AG04449 (cell line): Measurements from ENCODE around the gene PSMB4.
"Not testable (repeated sequence)": the region's sequence is repeated elsewhere in the genome, so short reads cannot be mapped to it uniquely, and the experiment has no call there.

Experiments
- CTCF ChIA-PET: fragments of 350-600 bp; formaldehyde crosslinking; extraction: SDS; loops from one replicate; lab custom pipeline; 2021; ENCODE audit warnings: antibody characterized with exemption; lab: Yijun Ruan, JAX
- POLR2A ChIA-PET: fragments of 400-600, 350-600 bp; formaldehyde crosslinking; extraction: SDS; loops from one replicate; lab custom pipeline; 2020; ENCODE audit warnings: antibody characterized with exemption, inconsistent platforms; lab: Yijun Ruan, JAX
- DNase-seq: peaks from one replicate; pipeline ENCODE4 v3.0.0-alpha.2; 2010; ENCODE audit warnings: low read depth, low spot score
- H3K4me3 ChIP-seq: 2 replicates; pipeline ENCODE4 v1.5.1; 2011; ENCODE audit warnings: low read depth, mild to moderate bottlenecking, control low read depth, low read length
- CTCF ChIP-seq: IDR thresholded peaks from one replicate; pipeline ENCODE4 v1.5.1; 2011; ENCODE audit warnings: mild to moderate bottlenecking, moderate library complexity, low read length, control low read depth, inconsistent platforms; ENCODE audit not compliant: insufficient read depth; ENCODE audit errors: missing control alignments

PSMB4 gene

DNA sequence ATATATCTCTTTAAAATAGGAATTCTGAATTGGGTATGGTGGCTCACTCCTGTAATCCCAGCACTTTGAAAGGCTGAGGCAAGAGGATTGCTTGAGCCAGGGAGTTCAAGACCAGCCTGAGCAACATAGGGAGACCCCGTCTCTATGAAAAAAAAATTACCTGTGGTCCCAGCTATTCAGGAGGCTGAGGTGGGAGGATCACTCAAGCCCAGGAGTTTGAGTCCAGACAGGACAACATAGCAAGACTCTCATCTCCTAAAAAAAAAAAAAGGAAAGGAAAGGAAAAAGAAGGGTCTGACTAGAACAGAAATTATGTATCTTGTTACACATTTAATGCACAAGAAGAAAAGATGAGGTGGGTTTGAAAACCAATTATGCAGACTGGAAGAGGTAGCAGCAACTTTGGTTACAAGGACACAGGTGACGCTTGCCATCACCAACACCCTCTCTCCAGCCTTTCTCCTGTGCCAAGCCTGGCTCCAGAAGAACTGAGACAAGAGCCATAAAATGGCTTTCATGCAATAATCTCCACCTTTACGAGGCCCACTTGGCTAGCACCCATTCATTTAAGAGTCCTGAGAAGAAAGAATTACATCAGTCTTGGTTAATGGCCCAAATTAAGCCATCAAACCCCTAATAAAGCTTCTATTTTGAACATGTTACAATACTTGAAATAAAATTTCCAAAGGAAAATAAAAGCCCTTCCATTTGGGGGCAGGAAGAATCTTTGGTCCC lies 22.1 kb upstream of the PSMB4 start:
- no peak overlapping the region for H3K4me3 ChIP-seq
- POLR2A ChIA-PET = no interaction called here
- DNase-seq = no peak
- CTCF ChIA-PET = no interaction called here
- TF ChIP-seq CTCF = no peak

- no peak for TF ChIP-seq CTCF
- ChIA-PET CTCF (interaction anchor here (1.3 to 2.1 kb wide), 4 partner anchors 11 to 44 kb away, joined by 3 to 6 read pairs (median 4); no protein-coding TSS in a partner anchor), POLR2A (interaction anchor here (1.1 kb wide), 1 partner anchor 15 kb away, joined by 3 read pairs; the partner anchor contains the start of gene PSMB4)
- no peak for DNase-seq
- H3K4me3 ChIP-seq = no peak overlapping the region
These were observed 14.8 kb upstream of the PSMB4 start for GRCh38 chr1:151384584-151384983.

DNA sequence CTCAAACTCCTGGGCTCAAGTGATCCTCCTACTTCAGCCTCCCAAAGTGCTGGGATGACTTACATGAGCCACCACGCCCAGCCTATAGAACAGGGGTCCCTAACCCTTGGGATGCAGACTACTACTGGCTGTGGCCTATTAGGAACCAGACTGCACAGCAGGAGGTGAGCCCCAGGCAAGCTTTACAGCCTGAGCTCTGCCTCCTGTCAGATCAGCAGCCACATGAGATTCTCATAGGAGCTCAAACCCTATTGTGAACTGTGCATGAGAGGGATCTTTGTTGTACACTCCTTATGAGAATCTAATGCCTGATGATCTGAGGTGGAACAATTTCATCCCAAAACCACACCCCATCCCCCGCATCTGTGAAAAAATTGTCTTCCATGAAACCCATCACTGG lies 13.4 kb upstream of the PSMB4 start:
- no peak for TF ChIP-seq CTCF
- no peak for DNase-seq
- H3K4me3 ChIP-seq = no peak overlapping the region
- POLR2A ChIA-PET = no interaction called here
- CTCF ChIA-PET = interaction anchor here (0.8 to 1.3 kb wide), 2 partner anchors 32 to 286 kb away, joined by 3 to 4 read pairs; no protein-coding TSS in a partner anchor

GRCh38 chr1:151390221-151391078 lies 8.9 kb upstream of the PSMB4 start:
- POLR2A ChIA-PET, DNase-seq, H3K4me3 ChIP-seq, CTCF ChIA-PET: not testable (repeated sequence)

GRCh38 chr1:151391079-151391563 lies 8.3 kb upstream of the PSMB4 start:
- no peak for DNase-seq
- ChIA-PET POLR2A (no interaction called here), CTCF (no interaction called here)
- no peak overlapping the region for H3K4me3 ChIP-seq
- no peak for TF ChIP-seq CTCF

GRCh38 chr1:151393583-151393982 lies 5.8 kb upstream of the PSMB4 start:
- POLR2A ChIA-PET = no interaction called here
- TF ChIP-seq CTCF = no peak
- CTCF ChIA-PET = no interaction called here
- no peak for DNase-seq
- no peak overlapping the region for H3K4me3 ChIP-seq

- H3K4me3 ChIP-seq, POLR2A ChIA-PET, DNase-seq: not testable (repeated sequence)
- CTCF ChIA-PET = interaction anchor here (0.6 to 2.0 kb wide), 2 partner anchors 12 to 55 kb away, joined by 3 to 6 read pairs; no protein-coding TSS in a partner anchor
These were observed 3.1 kb upstream of the PSMB4 start for GRCh38 chr1:151396265-151396664.
